Activated CD8-positive, alpha-beta memory T cell treated with anti-CD3 and anti-CD28 coated beads, Interleukin-2, amount 50 U/mL, for 1 hour (primary cell): ENCODE measurements around the gene TEX10.
A peak's percentile ranks its signal among the peaks of the same experiment; 100 is the strongest.
"Not testable (repeated sequence)": the region's sequence is repeated elsewhere in the genome, so short reads cannot be mapped to it uniquely, and the experiment has no call there.

Source experiments
- DNase-seq: peaks from one replicate; pipeline ENCODE4 v3.0.0-alpha.2; 2020; ENCODE audit errors: extremely low read depth

Gene TEX10

DNA sequence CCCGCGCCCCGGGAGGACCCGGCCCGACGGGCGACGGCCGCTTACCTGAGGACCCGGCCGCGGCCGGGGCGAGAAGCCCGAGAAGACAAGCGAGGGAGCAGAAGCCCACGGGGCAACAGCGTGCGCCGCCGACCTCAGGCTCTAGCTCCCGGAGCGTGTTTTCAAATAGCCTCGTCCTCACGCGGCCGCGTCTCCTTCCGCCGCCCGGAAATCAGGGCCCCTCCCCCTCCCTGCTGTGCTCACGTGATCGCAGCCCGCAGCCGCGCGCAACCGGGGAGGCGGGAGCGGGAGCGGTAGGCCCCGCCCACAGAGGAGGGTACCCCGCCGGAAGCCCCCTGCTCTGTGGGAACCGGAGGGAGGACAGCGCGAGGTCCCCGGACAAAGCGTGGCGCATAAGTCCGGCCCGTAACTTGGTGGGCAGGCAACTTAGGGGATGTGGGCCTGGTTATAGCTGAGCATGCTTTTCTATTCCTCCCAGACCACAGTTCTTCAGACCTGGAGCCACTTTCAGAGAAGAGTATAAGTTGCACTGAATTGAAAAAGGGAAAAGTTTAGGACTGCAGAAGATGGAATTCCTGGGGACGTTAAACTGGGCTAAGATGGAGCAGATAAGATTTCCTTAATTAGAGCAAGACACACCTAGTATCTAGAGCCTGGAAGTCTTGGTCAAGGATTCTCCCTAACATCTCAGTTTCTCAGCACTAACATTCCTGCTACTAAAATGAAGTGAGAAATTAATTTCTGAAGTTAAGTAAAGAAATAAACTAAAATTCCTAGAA, at the start of gene TEX10:
Gene TEX10 (minus strand): TSS at position 216 of the 779 bp plus-strand sequence. CDS start 3,579 bp downstream, outside the sequence.
- peak; percentile 42 for DNase-seq

GRCh38 chr9:100401042-100401441, 48.3 kb upstream of the TEX10 start:
- DNase-seq: no peak

- DNase-seq: no peak
These were observed 45.0 kb upstream of the TEX10 start for GRCh38 chr9:100397529-100398266.

DNA sequence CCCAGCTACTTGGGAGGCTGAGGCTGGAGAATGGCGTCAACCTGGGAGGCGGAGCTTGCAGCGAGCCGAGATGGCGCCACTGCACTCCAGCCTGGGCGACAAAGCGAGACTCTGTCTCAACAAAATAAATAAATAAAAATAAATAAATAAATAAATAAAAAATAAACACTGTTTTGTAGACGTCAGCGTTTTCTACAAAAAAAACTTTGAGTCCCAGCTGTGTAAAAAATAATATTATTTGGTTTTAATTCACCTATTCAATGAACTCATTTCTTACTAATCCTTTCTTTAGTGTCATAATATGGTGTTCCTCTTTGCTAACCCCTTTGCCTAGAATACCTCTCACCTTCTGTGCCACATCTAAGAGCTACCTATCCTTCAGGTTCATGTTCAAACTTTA, 44.0 kb upstream of the TEX10 start:
- no peak for DNase-seq

- DNase-seq: no peak
These were observed 42.1 kb upstream of the TEX10 start for GRCh38 chr9:100394816-100395215.

GRCh38 chr9:100394032-100394695, 41.4 kb upstream of the TEX10 start:
- DNase-seq: no peak

DNA sequence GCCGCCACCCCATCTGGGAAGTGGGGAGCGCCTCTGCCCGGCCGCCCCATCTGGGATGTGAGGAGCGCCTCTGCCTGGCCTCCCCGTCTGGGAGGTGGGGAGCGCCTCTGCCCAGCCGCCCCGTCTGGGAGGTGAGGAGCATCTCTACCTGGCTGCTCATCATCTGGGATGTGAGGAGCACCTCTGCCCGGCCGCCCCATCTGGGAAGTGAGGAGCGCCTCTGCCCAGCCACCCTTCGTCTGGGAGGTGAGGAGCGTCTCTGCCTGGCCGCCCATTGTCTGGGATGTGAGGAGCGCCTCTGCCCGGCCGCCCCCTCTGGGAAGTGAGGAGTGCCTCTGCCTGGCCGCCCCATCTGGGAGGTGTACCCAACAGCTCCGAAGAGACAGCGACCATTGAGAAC, 40.2 kb upstream of the TEX10 start:
- DNase-seq: not testable (repeated sequence)

GRCh38 chr9:100379862-100380261, 27.1 kb upstream of the TEX10 start:
- no peak for DNase-seq

GRCh38 chr9:100377015-100377414, 24.3 kb upstream of the TEX10 start:
- DNase-seq: no peak

DNA sequence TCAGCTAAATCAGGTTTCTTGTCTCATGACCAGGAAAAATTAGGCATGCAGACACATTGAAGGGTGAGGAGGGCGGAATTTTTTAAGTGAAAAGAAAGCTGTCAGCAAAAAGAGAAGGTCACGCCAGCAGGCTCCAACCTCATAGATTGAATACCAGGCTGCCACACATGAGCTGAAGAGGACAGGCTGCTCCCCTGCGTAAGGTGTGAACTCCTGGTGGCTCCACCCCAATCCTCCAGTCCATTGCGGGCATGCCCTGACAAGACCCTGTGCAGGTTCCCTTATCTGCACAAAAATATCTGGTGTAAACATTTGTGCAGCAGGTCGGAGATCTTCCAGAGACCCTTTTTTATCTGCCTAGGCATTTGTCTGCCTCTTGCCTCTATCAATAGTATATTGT, 22.9 kb upstream of the TEX10 start:
- no peak for DNase-seq

- DNase-seq: no peak
These were observed 19.9 kb upstream of the TEX10 start for GRCh38 chr9:100372648-100373047.

DNA sequence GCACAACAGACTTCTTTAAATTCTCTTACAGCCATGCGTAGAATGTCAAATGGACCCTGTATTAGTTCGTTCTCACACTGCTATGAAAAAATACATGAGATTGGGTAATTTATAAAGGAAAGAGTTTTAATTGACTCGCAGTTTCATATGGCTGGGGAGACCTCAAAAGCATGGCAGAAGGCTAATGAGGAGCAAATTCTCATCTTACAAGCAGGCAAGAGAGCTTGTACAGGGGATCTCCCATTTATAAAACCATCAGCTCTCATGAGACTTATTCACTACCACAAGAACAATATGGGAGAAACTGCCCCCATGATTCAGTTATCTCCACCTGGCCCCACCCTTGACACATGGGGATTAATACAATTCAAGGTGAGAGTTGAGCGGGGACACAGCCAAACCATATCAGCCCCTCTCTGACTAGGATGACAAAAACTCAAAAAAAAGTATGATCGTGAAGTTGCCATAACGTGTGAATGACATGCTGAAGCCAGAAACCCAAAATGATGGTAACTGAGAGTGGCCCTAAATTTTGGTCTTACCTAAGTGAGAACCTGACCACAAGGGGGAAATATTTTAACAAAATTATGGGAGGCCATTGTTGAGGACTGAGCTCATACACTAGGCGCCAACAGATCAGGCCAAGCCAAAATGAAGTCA, 17.5 kb upstream of the TEX10 start:
- no peak for DNase-seq

DNA sequence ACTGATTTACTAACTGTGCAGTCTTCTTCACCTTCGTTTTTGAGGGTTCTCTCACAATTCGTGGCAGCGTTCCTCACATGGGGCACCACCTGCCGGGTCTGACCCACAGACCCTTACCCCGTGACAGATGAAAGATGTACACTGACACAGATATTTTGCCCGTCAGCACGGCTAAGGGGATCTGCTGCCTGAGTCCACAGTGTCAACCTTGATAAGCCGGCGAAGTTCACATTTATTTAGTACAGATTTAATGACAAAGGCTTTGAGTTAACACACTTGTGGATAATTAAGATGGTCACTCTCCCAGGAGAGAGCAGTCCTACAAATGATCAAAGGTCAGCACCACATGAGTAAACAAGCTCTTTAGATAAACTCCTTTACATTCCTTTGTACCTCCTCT, 15.9 kb upstream of the TEX10 start:
- DNase-seq: no peak

DNA sequence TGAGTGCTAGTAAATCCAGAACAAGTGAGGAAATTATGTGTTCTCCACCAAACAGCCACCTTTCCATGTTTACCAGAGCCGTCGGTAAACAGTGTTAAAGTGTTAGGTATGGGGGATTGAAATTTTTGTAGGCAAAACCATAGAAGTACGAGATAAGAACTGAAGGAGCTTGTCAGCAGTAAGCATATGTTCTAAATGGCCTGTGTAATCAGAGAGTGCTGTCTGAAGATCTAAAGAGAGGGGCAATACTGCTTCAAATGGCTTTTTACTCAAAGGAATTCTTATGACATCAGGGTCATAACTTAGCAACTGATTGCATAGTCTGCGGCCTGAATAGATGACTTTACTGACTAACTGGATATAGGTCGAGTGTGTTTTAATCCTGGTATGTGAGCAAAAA, 13.4 kb upstream of the TEX10 start:
- no peak for DNase-seq

- DNase-seq: no peak
These were observed 11.3 kb upstream of the TEX10 start for GRCh38 chr9:100364013-100364412.

GRCh38 chr9:100359057-100359456, 6.3 kb upstream of the TEX10 start:
- no peak for DNase-seq

- no peak for DNase-seq
These were observed 4.8 kb upstream of the TEX10 start for GRCh38 chr9:100357501-100357900.

GRCh38 chr9:100355561-100355960, 2.8 kb upstream of the TEX10 start:
- no peak for DNase-seq

DNA sequence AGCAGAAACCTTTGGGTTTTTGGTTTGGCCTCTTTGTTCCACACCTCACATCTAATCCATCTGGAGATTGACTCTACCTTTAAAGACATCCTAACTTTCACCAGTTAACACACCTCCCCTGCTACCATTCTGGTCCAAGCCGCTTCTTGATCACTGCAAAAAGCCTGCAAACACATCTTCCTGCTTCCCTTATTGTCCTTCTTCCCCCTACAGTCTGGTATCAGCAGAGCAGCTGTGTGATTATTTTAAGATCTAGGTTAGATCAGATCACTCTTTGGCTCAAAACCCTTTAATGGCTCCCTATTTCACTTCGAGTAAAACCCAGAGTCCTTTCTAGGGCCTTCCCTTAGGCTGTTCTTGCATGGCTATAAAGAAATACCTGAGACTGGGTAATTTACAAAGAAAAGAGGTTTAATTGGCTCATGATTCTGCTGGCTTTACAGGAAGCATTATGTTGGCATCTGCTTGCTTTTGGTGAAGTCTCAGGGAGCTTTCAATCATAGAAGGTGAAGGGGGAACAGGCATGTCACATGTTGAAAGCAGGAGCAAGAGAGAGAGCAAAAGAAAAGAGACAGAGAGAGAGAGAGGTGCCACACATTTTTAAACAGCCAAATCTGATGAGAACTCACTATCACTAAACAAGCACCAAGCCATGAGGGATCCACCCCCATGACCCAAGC, 1.5 kb upstream of the TEX10 start:
- DNase-seq: no peak

GRCh38 chr9:100352201-100352726, 478 bp downstream of the TEX10 start:
- DNase-seq: no peak

DNA sequence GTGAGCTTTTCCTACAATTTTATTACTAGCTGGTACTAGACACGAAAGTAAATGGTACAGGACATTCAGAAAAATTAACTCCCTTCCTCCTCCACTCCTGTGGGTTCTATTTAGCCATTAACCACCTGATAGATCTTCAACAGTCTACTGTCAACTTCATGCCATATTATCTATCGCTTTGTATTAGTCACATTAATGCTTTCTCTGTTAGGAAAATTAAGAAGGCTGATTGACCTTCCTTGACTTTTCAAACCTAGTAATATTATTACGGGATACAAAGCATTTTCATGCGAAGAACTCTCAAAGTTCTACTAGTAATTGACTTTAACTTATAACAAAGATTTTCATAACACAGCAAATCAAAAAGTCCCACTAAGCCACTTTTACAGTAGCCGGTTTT, 1.2 kb downstream of the TEX10 start:
- no peak for DNase-seq
